GM12878 (cell line): ENCODE results near the gene PRR5L. TPM values are rescaled to one million over a fixed set of nuclear protein-coding genes. Genes with fewer than 3 reads are reported as not detected.

Source experiments
- ATAC-seq: fragments of 200-7000 bp; cut with Tn5 transposase; 3 replicates; pipeline ENCODE4 v1.9.1; 2020; ENCODE audit warnings: mild to moderate bottlenecking, moderate library complexity
- BruUV-seq: library from RNA; stranded (reverse); fragments of 400-500 nt; replicated peaks from 2 replicates; lab custom pipeline; 2021; lab: Mats Ljungman, UMichigan
- CTCF ChIA-PET: fragments of 300-600 bp; sonication (Branson Sonifier 250); formaldehyde crosslinking; extraction: SDS; loops from one replicate; lab custom pipeline; 2021; ENCODE audit warnings: inconsistent platforms; lab: Yijun Ruan, JAX
- POLR2A ChIA-PET: fragments of 350-600 bp; formaldehyde crosslinking; extraction: SDS; loops from one replicate; lab custom pipeline; 2021; ENCODE audit warnings: inconsistent platforms; lab: Charles Lee
- RAD21 ChIA-PET: fragments of 300-600 bp; sonication (Branson Sonifier 250); formaldehyde crosslinking; loops from one replicate; lab custom pipeline; 2023; ENCODE audit warnings: antibody characterized with exemption; ENCODE audit not compliant: unreplicated experiment; lab: Charles Lee
- SMC1A ChIA-PET: fragments of 300-600 bp; sonication (Branson Sonifier 250); formaldehyde crosslinking; loops from one replicate; lab custom pipeline; 2023; ENCODE audit not compliant: unreplicated experiment, uncharacterized antibody; lab: Charles Lee
- DNase-seq: peaks from one replicate; pipeline ENCODE4 v3.0.0-alpha.2; 2011; ENCODE audit warnings: low read depth, low spot score
- FAIRE-seq: peaks from 3 replicates; lab custom pipeline; 2011; peaks lifted over from hg19 to GRCh38; lab: Jason Lieb, UNC
- H2AFZ ChIP-seq: 2 replicates; pipeline ENCODE4 v1.6.0; 2011; ENCODE audit warnings: low read depth, low read length, control low read depth; ENCODE audit not compliant: control insufficient read depth
- H3K27ac ChIP-seq: 2 replicates; pipeline ENCODE4 v1.5.1; 2011; ENCODE audit warnings: control low read depth; ENCODE audit not compliant: control insufficient read depth, insufficient read depth
- H3K27me3 ChIP-seq, 2 experiments: replicated peaks in 1 of 2; 2 replicates each; pipeline versions ENCODE4 v1.6.0 to v1.6.1; 2011; ENCODE audit warnings: low read length in 1 of 2; ENCODE audit not compliant: control insufficient read depth in 2 of 2, insufficient read depth in 2 of 2
- H3K36me3 ChIP-seq, 2 experiments: 2 replicates each; pipeline ENCODE4 v1.5.1; 2011; ENCODE audit warnings: low read length in 1 of 2; ENCODE audit not compliant: control insufficient read depth in 2 of 2, insufficient read depth in 2 of 2
- H3K4me1 ChIP-seq: 2 replicates; pipeline ENCODE4 v1.6.1; 2011; ENCODE audit warnings: mild to moderate bottlenecking, low read length, moderate library complexity, mixed read lengths; ENCODE audit not compliant: control insufficient read depth, insufficient read depth
- H3K4me2 ChIP-seq: 2 replicates; pipeline ENCODE4 v1.6.0; 2011; ENCODE audit warnings: control low read depth; ENCODE audit not compliant: control insufficient read depth, insufficient read depth
- H3K4me3 ChIP-seq: fragments of 200-600 bp; sonication (generic); 2 replicates; pipeline ENCODE4 v1.5.1; 2016
- H3K79me2 ChIP-seq: 2 replicates; pipeline ENCODE4 v1.6.0; 2011; ENCODE audit warnings: low read length; ENCODE audit not compliant: control insufficient read depth, insufficient read depth
- H3K9ac ChIP-seq: 2 replicates; pipeline ENCODE4 v1.8.0; 2011; ENCODE audit warnings: low read length, control low read depth, mixed read lengths; ENCODE audit not compliant: control insufficient read depth, insufficient read depth
- H3K9me3 ChIP-seq: replicated peaks from 3 replicates; pipeline ENCODE4 v1.5.1; 2011; ENCODE audit warnings: mild to moderate bottlenecking, low read length; ENCODE audit not compliant: control insufficient read depth, insufficient read depth
- H4K20me1 ChIP-seq: 2 replicates; pipeline ENCODE4 v1.6.0; 2011; ENCODE audit not compliant: control insufficient read depth, insufficient read depth
- MYB ChIP-seq: fragments of 150-350 bp; IDR thresholded peaks from 2 replicates; pipeline ENCODE4 v1.6.1; 2014; ENCODE audit warnings: mild to moderate bottlenecking, low read depth, low read length, borderline replicate concordance
- NFIC ChIP-seq: IDR thresholded peaks from 2 replicates; pipeline ENCODE4 v1.6.1; 2012; ENCODE audit warnings: low read depth, mild to moderate bottlenecking, inconsistent platforms, low read length, moderate library complexity
- NR2C2 ChIP-seq: IDR thresholded peaks from 2 replicates; pipeline ENCODE4 v1.6.1; 2011; ENCODE audit warnings: borderline replicate concordance, low read depth; ENCODE audit not compliant: control insufficient read depth, insufficient read length
- PAX8 ChIP-seq: fragments of 450-650 bp; IDR thresholded peaks from 2 replicates; pipeline ENCODE4 v1.6.1; 2017; ENCODE audit warnings: mild to moderate bottlenecking, moderate library complexity
- SMAD1 ChIP-seq: fragments of 450-650 bp; IDR thresholded peaks from 2 replicates; pipeline ENCODE4 v1.6.1; 2018; ENCODE audit warnings: mild to moderate bottlenecking, low read depth; ENCODE audit not compliant: partially characterized antibody
- TBL1XR1 ChIP-seq: IDR thresholded peaks from 2 replicates; pipeline ENCODE4 v1.6.1; 2012; ENCODE audit warnings: low read depth, low read length, improper control_type of control experiment
- YBX1 ChIP-seq: fragments of 450-650 bp; IDR thresholded peaks from 2 replicates; pipeline ENCODE4 v1.6.1; 2016; ENCODE audit warnings: antibody characterized with exemption
- ZNF622 ChIP-seq: fragments of 450-650 bp; IDR thresholded peaks from 2 replicates; pipeline ENCODE4 v1.6.1; 2017; ENCODE audit warnings: mild to moderate bottlenecking, inconsistent platforms
- WGBS: methylation state at CpG from one replicate; pipeline ENCODE4 v1.1.6; 2016; ENCODE audit warnings: low lambda C conversion rate; ENCODE audit not compliant: insufficient replicate concordance, insufficient coverage; ENCODE audit errors: missing lambda C conversion rate; 5-methylcytosine and 5-hydroxymethylcytosine counted together
- in situ Hi-C: fragments of 300-500 bp; cut with MboI; formaldehyde crosslinking; loops from 9 replicates; pipeline ENCODE4 v1.14.3; 2018; ENCODE audit warnings: mixed read lengths
- intact Hi-C: fragments of 100-400 bp; cut with micrococcal nuclease; formaldehyde crosslinking; loops from one replicate; pipeline ENCODE4 v1.14.2; 2022; ENCODE audit not compliant: unreplicated experiment
- polyA plus RNA-seq, 11 experiments: library from polyadenylated mRNA; depleted of rRNA in 4 of 11; unstranded in 6 of 11; stranded (reverse) in 5 of 11; fragments of >200 nt; fragmentation: Nextera tagmentation in 4 of 11; fragmentation: Illumina TruSeq in 1 of 11; extraction: Ambion mirVana in 4 of 11; extraction: Trizol in 1 of 11; gene quantifications; 1 replicate in 1 of 11; 2 replicates in 10 of 11; pipeline versions ENCODE4 v1.2.1 to v1.2.3, GENCODE V29; 2011 to 2016; ENCODE audit warnings: inconsistent platforms in 2 of 11, missing spikeins in 2 of 11, low read depth in 1 of 11
- total RNA-seq, 4 experiments: library from RNA; depleted of rRNA in 3 of 4; stranded (reverse); fragments of >200 nt in 3 of 4; fragmentation: Illumina TruSeq in 1 of 4; extraction: Trizol in 1 of 4; gene quantifications; 2 replicates each; pipeline versions ENCODE4 v1.2.1 to v1.2.3, GENCODE V29; 2013 to 2021
- TF ChIP-seq, protein P1 (sequence below): IDR thresholded peaks from 2 replicates; pipeline ENCODE4 v1.6.1; 2011; ENCODE audit warnings: mild to moderate bottlenecking, low read depth, low read length, moderate library complexity; ENCODE audit not compliant: insufficient replicate concordance
- TF ChIP-seq, protein P2 (sequence below): fragments of 150-350 bp; IDR thresholded peaks from 2 replicates; pipeline ENCODE4 v1.6.1; 2014; ENCODE audit warnings: mild to moderate bottlenecking, low read depth, low read length
- TF ChIP-seq, protein P3 (sequence below): fragments of 450-650 bp; IDR thresholded peaks from 2 replicates; pipeline ENCODE4 v1.6.1; 2018; ENCODE audit warnings: mild to moderate bottlenecking, low read depth, moderate library complexity; ENCODE audit not compliant: partially characterized antibody

The PRR5L gene
- total and polyA plus RNA-seq, 10 of the 15 experiments (the other 5 are each of a cell fraction or from before 2014, with no cell fraction given), result 0.11 to 4.2 (median 0.67) TPM; not detected in 1

DNA sequence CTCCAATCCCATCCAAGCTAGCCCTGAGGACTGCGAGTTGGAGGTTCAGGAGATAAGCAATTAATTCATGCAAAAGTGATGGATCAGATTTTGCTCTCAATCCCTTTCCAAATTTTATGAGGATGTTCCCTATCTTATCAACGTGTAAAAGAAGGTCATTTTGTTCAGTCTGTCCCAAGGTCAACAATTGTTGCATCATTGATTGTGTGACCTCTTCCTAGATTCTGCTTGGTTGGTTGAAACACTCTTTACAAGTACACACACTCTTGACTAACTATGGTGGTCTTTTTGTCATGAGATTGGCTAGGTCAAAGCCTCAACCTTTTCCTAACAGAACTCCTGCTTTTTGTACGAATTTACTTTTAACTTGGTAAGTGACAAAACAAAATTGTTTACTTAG is 48.6 kb upstream of the PRR5L start:
- ChIA-PET RAD21 (interaction anchor here (1.5 kb wide), 1 partner anchor 18 kb away, joined by 7 read pairs; no protein-coding TSS in a partner anchor), CTCF (interaction anchor here (1.3 kb wide), 1 partner anchor 18 kb away, joined by 6 read pairs; no protein-coding TSS in a partner anchor), SMC1A (no interaction called here), POLR2A (no interaction called here)
- Histone ChIP-seq H4K20me1 (no peaks in the 10 kb centered on the region), H3K27ac (no peak overlapping the region), H3K4me2 (no peak overlapping the region), H3K9me3 (no peaks in the 10 kb centered on the region), H3K79me2 (no peaks in the 10 kb centered on the region), H3K27me3 (no peaks in the 10 kb centered on the region; a peak in 1 of 4 replicates), H3K36me3 (no peaks in the 10 kb centered on the region), H3K4me3 (no peak overlapping the region), H2AFZ (no peak overlapping the region), H3K9ac (no peak overlapping the region), H3K4me1 (no peaks in the 10 kb centered on the region)
- ATAC-seq (no peak), FAIRE-seq (no peak), DNase-seq (no peak)
- TF ChIP-seq, protein P1, sequence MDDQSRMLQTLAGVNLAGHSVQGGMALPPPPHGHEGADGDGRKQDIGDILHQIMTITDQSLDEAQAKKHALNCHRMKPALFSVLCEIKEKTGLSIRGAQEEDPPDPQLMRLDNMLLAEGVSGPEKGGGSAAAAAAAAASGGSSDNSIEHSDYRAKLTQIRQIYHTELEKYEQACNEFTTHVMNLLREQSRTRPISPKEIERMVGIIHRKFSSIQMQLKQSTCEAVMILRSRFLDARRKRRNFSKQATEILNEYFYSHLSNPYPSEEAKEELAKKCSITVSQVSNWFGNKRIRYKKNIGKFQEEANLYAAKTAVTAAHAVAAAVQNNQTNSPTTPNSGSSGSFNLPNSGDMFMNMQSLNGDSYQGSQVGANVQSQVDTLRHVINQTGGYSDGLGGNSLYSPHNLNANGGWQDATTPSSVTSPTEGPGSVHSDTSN, result no peak
- TF ChIP-seq, protein P2, sequence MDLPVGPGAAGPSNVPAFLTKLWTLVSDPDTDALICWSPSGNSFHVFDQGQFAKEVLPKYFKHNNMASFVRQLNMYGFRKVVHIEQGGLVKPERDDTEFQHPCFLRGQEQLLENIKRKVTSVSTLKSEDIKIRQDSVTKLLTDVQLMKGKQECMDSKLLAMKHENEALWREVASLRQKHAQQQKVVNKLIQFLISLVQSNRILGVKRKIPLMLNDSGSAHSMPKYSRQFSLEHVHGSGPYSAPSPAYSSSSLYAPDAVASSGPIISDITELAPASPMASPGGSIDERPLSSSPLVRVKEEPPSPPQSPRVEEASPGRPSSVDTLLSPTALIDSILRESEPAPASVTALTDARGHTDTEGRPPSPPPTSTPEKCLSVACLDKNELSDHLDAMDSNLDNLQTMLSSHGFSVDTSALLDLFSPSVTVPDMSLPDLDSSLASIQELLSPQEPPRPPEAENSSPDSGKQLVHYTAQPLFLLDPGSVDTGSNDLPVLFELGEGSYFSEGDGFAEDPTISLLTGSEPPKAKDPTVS, result no peak
- intact Hi-C loops, result no loop called here
- 0% methylated on average over 3 of the region's 3 CpGs for WGBS
- BruUV-seq, result no TSS peak
- in situ Hi-C loops, result no loop called here

DNA sequence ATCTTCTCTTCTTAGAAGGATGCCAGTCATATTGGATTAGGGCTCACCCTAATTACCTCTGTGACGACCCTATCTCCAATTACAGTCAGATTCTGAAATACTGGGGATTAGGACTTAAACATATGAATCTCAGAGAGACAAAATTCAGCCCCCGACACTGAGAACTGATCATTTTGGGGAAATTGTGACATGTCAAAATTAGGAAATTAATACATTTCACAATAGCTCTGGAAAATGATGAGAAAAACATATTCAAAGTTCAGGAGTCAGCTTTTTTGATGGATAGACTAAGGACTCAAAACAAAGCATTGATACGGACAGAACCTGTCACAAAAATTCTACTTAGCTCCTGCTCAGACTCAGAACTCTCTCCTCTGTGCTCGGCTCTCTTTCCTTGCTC is 47.7 kb upstream of the PRR5L start:
- WGBS, result 0% methylated on average over 4 of the region's 4 CpGs
- BruUV-seq, result no TSS peak
- Histone ChIP-seq H4K20me1 (no peaks in the 10 kb centered on the region), H3K27me3 (no peaks in the 10 kb centered on the region; a peak in 2 of 4 replicates), H3K4me1 (no peaks in the 10 kb centered on the region), H3K27ac (no peak overlapping the region), H3K9ac (no peak overlapping the region), H3K9me3 (no peaks in the 10 kb centered on the region), H3K4me3 (no peak overlapping the region), H3K4me2 (no peak overlapping the region), H3K79me2 (no peaks in the 10 kb centered on the region), H2AFZ (no peak overlapping the region), H3K36me3 (no peaks in the 10 kb centered on the region)
- POLR2A ChIA-PET, result no interaction called here
- SMC1A ChIA-PET, result interaction anchor here (1.1 kb wide), 1 partner anchor 9 kb away, joined by 3 read pairs; no protein-coding TSS in a partner anchor
- RAD21 ChIA-PET, result interaction anchor here (1.5 to 2.4 kb wide), 2 partner anchors 10 to 18 kb away, joined by 7 to 9 read pairs; no protein-coding TSS in a partner anchor
- intact Hi-C loops (no loop called here), in situ Hi-C loops (no loop called here)
- CTCF ChIA-PET, result interaction anchor here (0.8 to 1.8 kb wide), 5 partner anchors 10 to 632 kb away, joined by 3 to 10 read pairs (median 3); no protein-coding TSS in a partner anchor
- FAIRE-seq, result no peak
- no peak for DNase-seq
- no peak for ATAC-seq
- TF ChIP-seq PAX8 (no peak), YBX1 (no peak), TBL1XR1 (no peak), NR2C2 (no peak), ZNF622 (no peak), SMAD1 (no peak), NFIC (no peak), MYB (no peak)
- TF ChIP-seq, protein P3, sequence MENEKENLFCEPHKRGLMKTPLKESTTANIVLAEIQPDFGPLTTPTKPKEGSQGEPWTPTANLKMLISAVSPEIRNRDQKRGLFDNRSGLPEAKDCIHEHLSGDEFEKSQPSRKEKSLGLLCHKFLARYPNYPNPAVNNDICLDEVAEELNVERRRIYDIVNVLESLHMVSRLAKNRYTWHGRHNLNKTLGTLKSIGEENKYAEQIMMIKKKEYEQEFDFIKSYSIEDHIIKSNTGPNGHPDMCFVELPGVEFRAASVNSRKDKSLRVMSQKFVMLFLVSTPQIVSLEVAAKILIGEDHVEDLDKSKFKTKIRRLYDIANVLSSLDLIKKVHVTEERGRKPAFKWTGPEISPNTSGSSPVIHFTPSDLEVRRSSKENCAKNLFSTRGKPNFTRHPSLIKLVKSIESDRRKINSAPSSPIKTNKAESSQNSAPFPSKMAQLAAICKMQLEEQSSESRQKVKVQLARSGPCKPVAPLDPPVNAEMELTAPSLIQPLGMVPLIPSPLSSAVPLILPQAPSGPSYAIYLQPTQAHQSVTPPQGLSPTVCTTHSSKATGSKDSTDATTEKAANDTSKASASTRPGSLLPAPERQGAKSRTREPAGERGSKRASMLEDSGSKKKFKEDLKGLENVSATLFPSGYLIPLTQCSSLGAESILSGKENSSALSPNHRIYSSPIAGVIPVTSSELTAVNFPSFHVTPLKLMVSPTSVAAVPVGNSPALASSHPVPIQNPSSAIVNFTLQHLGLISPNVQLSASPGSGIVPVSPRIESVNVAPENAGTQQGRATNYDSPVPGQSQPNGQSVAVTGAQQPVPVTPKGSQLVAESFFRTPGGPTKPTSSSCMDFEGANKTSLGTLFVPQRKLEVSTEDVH, result no peak
